GM19463 (cell line): ENCODE data around the gene IL10RB.
"Not testable (repeated sequence)": the region's sequence is repeated elsewhere in the genome, so short reads cannot be mapped to it uniquely, and the experiment has no call there.

Experiments used
- ATAC-seq: cut with Tn5 transposase; IDR thresholded peaks from one replicate; pipeline ENCODE4 v1.9.1; 2021; ENCODE audit warnings: mild to moderate bottlenecking, moderate library complexity; ENCODE audit not compliant: unreplicated experiment

The IL10RB gene

DNA sequence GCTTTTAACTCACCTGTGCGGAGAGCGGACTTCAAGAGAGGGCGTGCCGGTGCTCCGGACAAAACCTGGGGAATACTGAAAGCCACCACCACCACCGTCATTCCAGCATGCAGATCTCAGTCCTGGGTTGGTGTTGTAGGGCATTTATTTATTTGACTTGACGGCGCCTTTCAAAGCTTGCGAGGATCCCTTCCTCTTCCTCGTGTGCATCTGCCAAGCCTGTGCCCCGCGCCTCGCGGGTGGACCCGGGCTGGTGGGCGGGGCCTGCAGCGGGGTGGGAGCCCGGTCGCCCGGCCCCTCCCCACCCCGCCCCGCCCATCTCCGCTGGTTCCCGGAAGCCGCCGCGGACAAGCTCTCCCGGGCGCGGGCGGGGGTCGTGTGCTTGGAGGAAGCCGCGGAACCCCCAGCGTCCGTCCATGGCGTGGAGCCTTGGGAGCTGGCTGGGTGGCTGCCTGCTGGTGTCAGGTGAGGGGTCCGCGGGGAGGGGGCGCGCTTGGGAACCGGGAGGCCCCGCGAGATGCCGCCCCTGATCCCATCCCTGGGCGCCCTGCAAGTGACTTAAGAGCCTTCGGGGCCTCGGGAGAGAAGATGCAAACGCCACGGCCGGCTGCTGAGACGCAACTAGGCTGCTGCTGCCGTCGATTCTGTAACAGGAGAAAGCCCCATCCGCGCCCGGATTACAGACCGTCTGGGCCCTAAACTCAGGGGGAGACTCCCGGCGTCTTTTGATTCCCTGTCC lies at the start of gene IL10RB:
Gene IL10RB, plus strand, starts transcription at position 318 of the 739 bp plus-strand sequence. Its CDS starts 99 bp downstream, at position 417.
- peak; percentile 39 for ATAC-seq

DNA sequence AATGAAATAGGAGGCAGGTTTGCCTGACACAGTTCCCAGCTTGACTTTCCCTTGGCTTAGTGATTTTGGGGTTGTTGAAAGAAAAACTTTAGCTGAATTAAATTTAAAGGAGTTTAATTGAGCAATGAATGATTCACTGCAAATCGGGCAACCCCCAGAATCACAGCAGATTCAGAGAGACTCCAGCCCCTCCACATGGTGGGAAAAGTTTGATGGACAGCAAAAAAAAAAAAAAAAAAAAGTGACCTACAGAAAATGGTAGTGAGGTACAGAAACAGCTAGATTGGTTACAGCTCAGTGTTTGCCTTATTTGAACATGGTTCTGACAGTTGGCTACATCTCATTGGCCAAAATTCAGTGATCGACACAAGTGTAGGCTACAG lies 49.0 kb upstream of the IL10RB start:
- no peak for ATAC-seq

DNA sequence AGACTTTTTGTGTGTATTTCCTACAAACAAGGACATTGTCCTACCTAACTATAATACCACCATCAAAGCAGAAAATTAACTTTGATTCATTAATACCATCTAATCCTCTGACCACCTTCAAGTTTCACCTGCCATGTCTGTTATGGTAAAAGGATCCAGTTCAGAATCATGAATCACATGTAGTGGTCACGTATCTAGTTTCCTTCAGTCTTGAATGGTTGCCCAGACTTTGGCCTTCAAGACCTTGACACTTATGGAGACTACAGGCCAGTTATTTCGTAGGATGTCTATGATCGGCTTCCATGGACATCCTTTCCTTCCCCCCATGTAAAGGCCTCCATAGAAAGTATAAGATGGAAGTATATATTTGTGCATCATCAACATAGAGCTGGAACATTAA lies 46.9 kb upstream of the IL10RB start:
- ATAC-seq: no peak

- ATAC-seq: no peak
These were observed 46.2 kb upstream of the IL10RB start for GRCh38 chr21:33219954-33220353.

GRCh38 chr21:33225376-33225775 lies 40.8 kb upstream of the IL10RB start:
- not testable (repeated sequence) for ATAC-seq

- ATAC-seq: no peak
These were observed 37.7 kb upstream of the IL10RB start for GRCh38 chr21:33228455-33228854.

DNA sequence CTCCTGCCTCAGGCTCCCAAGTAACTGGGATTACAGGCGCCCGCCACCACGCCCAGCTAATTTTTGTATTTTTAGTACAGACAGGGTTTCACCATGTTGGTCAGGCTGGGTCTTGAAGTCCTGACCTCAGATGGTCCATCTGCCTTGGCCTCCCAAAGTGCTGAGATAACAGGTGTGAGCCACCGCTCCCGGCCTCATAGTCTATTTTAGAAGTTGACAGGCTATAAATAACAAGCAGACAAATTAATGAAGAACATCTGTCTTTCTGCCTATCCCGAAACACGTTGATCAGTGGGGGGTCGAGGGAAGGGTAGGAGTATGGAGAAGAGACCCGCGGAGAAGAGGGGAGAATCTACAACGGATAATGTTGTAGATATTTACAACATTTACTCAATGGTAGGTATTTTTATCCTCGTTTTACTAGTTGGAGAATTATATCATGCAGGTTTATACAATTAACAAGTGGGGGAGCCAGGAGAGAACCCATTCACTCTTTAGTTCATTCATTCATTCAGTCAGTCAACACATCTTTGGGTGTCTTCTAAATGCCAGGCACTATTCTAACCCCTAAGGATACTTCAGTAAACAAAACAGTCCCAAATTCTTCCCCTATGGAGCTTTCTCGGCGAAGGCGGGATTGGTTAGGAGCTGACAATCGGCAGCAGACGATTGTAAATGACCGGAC lies 36.9 kb upstream of the IL10RB start:
- no peak for ATAC-seq

GRCh38 chr21:33229784-33230544 lies 36.2 kb upstream of the IL10RB start, which contains the start of gene IFNAR2:
TSS of gene IFNAR2 (plus strand) at chr21:33229938. CDS start at chr21:33241923, 11,985 bp downstream.
- ATAC-seq: peak; percentile 65

GRCh38 chr21:33230545-33231324 lies 35.4 kb upstream of the IL10RB start:
- no peak for ATAC-seq

DNA sequence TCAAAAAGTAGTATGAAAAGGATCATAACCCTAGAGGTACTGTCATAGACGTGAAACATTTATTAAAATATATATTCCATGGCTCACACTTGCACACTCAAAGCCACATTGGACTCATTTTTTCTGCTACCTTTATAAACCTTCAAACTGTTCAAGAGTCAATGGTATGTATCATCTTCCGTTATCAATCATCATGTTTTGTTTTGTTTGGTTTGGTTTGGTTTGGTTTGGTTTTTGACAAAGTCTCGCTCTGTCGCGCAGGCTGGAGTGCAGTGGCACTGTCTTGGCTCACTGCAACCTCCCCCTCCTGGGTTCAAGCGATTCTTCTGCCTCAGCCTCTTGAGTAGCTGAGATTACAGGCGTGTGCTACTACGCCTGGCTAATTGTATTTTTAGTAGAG lies 34.6 kb upstream of the IL10RB start:
- no peak for ATAC-seq

DNA sequence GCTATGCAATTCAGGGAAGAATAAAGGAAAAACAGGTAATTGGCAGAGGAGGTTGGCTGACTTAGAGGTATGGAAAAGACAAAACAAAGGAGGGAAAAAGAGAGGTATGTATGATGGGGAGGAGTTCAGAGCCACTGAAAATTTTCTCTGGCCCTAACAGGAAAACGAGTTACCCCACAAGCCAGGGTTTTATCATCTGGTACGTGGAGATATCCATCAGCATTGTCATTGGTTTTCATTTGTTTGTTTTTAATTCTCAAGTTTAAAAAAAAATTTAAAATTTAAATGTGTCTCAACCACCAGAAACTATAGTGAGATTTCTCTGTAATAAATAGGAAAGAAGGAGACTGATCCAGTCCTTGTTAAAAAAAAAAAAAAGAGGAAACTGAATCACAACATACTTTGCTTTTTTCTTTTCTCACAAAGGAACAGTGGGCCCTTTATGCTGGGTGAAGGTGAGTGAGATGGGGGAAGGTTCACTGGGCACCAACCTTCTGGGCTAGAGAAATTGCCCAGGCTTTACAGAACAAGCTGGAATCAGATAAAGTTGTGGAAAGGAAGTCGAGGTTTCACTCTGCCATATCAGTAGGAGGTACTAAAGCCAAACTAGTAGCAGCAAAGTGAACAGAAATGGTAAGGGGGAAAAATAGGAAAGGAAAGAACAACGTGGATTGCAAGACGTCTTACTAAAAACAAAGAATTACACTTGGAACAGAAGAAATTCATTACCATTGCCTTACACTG lies 33.7 kb upstream of the IL10RB start:
- no peak for ATAC-seq

DNA sequence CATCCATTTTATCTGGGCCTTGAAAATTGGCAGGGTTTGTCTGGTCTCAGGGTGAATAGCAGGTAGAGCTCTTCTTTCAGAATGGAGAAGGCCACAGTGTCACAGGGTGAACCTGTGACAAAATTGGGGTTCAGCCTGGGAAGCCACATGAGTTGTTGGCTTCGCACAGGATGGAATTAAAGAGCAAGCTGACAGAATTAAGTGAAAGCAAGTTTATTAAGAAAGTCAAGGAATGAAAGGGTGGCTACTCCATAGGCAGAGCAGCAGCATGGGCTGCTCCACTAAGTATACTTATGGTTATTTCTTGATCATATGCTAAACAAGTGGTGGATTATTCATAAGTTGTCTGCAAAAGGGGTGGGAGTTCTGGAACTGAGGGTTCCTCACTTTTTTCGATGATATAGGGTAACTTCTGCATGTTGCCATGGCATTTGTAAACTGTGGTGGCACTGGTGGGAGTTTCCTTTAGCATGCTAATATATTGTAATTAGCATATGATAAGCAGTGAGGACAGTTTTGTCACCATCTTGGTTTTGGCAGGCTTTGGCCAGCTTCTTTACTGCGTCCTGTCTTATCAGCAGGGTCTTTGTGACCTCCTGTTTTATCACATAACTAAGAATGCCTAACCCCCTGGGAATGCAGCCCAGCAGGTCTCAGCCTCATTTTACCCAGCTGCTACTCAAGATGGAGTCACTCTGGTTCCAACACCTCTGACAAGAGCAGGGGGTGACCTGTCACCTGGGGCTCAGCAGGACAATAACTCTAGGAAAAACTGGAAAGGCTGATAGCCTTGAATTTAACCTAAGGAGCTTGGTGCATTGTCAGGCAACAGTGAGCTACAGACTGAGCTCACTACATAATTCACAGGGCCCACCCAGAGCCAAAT lies 31.3 kb upstream of the IL10RB start:
- no peak for ATAC-seq

GRCh38 chr21:33236013-33236686 lies 30.0 kb upstream of the IL10RB start:
- ATAC-seq: no peak

DNA sequence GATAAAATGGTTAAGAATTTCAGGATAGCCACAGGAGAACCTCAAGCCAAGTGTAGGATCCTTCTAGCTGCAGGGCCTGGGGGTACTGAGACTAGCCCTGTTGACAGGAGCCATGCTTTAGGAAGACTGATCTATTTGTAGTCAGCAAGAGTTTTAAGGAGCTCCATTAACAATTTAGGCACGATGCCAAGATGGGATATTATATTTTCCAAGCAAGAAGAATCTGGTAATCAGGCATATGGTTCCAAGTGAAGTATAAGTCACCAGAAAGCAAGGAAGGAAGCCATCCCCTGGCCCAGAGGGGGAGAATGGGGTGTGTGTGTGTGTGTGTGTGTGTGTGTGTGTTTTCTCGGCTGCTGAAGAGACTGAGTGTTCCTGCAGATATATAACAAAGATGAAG lies 29.4 kb upstream of the IL10RB start:
- no peak for ATAC-seq

- no peak for ATAC-seq
These were observed 28.7 kb upstream of the IL10RB start for GRCh38 chr21:33237486-33237885.

DNA sequence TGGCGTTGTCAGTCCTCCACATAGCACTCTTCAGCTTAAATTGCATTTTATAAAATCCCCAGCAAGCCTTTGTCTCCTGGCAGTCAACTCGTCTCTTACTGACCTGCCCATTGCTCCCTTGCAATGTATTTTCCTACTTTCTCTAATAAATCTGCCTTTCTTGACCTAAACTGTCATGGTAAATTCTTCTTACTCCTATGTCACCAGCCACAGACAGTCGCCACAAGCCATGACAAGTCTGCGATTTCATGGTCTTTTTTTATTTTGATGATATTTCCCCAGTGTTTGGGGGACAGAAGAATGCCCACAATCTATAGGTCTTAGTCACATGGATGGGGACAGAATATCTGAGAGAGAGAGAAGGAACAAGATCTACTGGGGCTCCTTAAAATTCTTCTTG lies 28.0 kb upstream of the IL10RB start:
- ATAC-seq: peak; percentile 20

- ATAC-seq: peak; percentile 83
These were observed 27.5 kb upstream of the IL10RB start for GRCh38 chr21:33238565-33239255.

GRCh38 chr21:33239559-33240127 lies 26.5 kb upstream of the IL10RB start:
- ATAC-seq: not testable (repeated sequence)
